ENCODE measurements around the gene ZYG11B.
"Not testable (repeated sequence)": the region's sequence is repeated elsewhere in the genome, so short reads cannot be mapped to it uniquely, and the experiment has no call there.

ZYG11B gene

DNA sequence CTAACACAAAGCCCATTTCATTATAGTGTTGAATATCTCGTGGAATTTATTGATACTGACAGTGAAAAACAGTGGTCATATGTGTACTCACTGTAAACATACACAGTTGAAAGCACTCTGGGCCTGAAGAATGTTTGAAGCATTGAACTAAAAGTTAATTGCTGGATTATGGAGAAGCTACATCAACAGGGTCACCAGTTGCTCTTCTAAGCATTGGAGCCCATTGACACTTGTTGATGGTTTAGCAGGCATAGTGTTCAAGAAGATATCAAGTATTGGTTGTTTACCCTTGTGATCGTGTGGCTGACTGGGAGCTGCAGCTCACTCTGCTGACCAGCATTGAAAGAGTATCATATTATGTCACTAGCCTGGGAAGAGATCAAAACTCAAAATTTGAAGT lies 126.6 kb downstream of the ZYG11B start:
- no peak for DNase-seq (ENCODE audit: low spot score)

GRCh38 chr1:52855584-52855983 lies 129.3 kb downstream of the ZYG11B start:
- no peak for DNase-seq (ENCODE audit: low spot score)

DNA sequence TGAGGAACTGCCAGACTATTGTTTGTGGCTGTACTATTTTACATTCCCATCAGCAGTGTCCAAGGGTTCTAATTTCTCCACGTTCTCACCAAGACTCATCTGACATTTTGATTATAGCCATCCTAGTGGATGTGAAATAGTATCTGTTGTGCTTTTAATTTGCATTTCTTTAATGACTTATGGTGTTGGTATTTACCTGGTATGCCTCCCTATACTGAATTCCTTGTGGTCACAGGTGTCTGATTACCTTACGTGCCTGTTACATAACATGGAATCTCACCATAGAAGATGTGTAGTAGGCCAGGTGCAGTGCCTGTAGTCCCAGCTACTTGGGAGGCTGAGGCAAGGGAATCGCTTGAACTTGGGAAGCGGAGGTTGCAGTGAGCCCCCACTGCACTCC lies 129.8 kb downstream of the ZYG11B start:
- DNase-seq (ENCODE audit: low spot score): no peak

DNA sequence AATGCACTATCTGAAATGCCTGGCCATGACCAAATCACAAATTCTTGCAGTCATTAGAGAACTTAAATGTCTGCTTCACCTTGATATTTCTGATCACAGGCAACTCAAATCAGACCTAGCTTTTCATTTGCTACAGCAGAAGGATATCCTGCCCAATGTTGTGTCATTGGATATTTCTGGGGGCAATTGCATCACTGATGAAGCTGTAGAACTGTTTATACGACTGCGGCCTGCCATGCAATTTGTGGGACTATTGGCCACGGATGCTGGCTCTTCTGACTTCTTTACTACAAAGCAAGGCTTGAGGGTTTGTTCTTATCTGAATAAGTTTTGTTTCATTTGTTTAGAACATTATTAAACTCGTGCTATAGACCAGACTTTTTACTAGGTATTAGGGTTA lies 131.2 kb downstream of the ZYG11B start:
- no peak for DNase-seq (ENCODE audit: low spot score)

DNA sequence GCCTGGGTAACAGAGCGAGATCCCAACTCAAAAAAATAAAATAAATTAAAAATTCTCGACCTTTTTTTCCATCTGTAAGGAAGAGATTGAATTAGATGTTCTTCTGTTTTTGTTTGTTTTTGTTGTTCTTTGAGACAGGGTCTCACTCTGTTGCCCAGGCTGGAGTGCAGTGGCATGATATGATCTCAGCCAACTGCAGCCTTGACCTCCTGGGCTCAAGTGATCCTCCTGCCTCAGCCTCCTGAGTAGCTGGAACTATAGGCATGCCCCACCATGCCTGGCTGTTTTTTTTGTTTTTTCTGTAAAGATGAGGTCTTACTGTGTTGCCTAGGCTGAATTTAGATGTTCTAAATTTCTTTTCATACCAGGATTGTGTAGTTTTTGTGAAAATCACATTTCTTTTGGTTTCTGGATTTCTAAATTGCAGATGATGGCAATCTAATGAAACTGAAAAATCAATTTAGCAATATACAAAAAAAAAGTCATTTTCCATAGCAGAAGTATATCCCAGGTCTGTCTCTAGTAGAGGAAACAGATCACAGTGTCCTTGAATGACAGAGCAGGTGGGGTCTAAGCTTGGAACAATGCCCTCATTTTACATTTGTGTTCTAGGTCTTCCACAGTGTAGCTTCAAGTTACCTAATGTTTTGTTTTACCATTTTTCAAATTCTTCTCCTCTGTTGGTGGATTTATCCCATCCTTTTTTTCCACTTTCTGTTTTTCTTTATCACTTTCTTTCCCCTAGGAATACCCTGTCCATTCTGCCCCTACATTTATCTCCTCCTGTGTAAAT lies 136.6 kb downstream of the ZYG11B start:
- DNase-seq (ENCODE audit: low spot score): no peak

DNA sequence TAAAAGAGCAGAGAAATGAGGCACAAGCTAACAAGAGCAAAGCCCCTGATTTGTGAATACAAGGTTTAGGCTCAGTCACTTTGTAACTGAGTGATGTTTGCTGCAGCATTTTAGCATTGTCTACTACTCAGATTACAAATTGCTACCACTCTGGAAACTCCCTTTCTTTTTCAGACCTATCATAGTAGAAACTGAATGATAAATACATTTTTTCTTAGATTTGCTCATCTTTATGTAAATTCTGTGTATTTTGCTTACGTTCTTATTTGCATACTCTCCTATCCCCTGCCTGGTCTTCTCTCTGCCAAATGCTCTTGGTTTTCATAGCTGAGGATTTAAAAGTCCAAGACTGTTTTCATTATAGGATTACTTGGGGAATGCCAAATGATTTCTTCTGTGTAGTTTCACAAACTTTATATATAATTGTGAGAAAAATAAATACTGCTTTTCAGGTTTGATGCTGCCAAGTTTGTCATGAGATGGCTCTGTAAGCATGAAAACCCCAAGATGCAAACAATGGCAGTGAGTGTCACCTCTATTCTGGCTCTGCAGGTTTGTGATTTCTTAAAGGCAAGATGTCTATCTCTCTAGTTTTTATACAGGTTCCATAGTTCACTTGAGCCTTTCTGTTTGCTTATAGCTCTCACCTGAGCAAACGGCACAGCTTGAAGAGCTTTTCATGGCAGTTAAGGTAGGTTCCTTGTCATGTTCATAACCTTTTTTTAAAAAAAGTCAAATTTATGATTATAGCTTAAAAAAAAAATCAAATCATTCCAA lies 141.0 kb downstream of the ZYG11B start:
- no peak for DNase-seq (ENCODE audit: low spot score)

DNA sequence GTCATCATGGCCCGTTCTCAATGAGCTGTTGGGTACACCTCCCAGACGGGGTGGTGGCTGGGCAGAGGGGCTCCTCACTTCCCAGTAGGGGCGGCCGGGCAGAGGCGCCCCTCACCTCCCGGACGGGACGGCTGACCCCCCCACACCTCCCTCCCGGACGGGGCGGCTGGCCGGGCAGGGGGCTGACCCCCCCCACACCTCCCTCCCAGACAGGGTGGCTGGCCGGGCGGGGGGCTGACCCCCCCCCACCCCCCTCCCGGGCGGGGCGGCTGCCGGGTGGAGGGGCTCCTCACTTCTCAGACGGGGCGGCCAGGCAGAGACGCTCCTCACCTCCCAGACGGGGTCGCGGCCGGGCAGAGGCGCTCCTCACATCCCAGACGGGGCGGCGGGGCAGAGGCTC lies 143.5 kb downstream of the ZYG11B start:
- DNase-seq (ENCODE audit: low spot score): not testable (repeated sequence)

- no peak for DNase-seq (ENCODE audit: low spot score)
Measured at GRCh38 chr1:52876843-52877242, 150.6 kb downstream of the ZYG11B start.

Measured in hematopoietic multipotent progenitor cell treated with erythropoietin and hydrocortisone succinate and interleukin-3 and kit ligand, for 17 days (in vitro differentiated cells).